T-helper 9 cell (primary cell): ENCODE data around the gene GGT6.
"Not testable (repeated sequence)": the region's sequence is repeated elsewhere in the genome, so short reads cannot be mapped to it uniquely, and the experiment has no call there.

Source experiments
- DNase-seq: peaks from one replicate; pipeline ENCODE4 v3.0.0-alpha.2; 2020
- total RNA-seq, 2 donors: gene quantifications; one replicate each; lab custom pipeline; 2026; lab: John Stamatoyannopoulos, UW

The GGT6 gene
- 0 reads per million in 2 donors for total RNA-seq

- no peak for DNase-seq
Observed at GRCh38 chr17:4560421-4560820, at the start of gene GGT6. GGT6 (minus strand) TSS chr17:4560577; CDS start chr17:4560521, 56 bp downstream.

DNA sequence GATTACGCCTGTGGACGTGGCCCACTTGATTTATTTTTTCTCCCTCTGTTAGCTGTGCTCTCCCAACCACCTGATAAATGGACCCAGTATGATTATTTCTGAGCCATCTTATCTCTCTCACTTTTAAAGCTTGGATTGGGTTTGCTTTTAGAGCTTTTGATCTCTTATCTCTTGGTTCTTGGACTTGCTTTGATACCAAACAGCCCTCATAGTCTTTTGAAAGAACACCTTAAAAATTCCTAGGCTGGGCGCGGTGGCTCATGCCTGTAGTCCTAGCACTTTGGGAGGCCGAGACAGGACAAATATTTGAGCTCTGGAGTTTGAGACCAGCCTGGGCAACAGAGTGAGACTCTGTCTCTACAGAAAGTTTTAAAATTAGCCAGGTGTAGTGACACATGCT is 49.8 kb upstream of the GGT6 start:
- DNase-seq: no peak

DNA sequence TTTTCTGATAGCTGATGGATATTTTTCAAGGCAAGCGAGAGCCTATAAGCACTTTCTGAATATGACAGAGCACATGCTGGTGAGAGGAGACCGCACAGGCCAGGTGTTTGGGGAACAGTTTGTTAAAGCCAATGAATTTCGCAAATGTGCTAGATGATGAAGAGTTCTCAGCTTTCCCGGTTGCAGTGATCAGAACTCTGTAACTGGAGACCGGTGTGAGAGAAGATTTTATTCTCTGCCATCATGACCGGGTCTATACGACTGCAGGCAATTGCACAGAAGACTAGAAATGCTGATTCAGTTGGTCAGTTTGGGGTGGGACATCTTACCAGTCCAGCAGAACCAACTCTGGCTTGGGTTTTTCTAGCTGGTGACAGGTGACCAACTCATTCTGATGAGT is 49.4 kb upstream of the GGT6 start:
- DNase-seq: no peak

DNA sequence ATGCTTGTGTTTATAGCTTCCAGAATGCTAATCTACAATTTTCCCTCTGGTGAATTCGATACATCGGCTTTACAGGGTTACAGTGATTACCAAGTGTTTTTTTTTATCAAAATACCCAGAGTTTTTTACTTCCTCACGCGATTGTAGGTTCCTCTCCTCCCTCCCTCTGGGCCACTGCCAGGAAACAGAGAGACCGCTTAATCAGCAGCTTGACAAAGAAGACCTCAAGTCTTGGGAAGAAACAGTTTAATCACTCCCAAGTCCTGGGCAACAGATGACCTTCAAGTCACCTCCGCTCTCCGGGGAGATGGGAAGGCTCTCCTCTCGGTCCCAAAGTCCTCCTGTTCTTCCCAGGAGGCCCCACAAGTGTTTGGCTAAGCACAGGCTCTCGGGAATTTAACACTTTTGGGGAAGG is 47.4 kb upstream of the GGT6 start:
- DNase-seq: no peak

DNA sequence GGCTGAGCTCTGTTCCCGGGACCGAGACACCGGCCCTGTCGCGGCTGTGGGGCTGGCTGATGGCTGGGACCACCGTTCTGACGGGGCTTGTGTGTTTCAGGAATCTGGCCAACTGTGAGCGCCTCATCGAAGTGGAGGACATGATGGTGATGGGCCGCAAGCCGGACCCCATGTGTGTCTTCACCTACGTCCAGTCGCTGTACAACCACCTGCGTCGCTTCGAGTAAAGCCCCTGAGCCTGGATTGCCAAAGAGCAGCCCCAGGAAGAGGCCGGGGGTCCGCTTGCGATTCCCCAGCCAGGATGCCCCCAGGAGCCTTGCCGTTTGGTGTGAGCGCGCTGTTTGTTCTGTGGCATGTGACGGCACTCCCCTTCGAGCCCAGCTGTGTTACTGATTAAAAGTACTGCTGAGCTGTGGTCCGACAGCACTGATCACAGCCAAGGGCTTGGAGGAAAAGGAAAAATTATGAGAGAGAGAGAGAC is 46.9 kb upstream of the GGT6 start:
- no peak for DNase-seq

GRCh38 chr17:4605826-4606225 is 45.4 kb upstream of the GGT6 start:
- no peak for DNase-seq

DNA sequence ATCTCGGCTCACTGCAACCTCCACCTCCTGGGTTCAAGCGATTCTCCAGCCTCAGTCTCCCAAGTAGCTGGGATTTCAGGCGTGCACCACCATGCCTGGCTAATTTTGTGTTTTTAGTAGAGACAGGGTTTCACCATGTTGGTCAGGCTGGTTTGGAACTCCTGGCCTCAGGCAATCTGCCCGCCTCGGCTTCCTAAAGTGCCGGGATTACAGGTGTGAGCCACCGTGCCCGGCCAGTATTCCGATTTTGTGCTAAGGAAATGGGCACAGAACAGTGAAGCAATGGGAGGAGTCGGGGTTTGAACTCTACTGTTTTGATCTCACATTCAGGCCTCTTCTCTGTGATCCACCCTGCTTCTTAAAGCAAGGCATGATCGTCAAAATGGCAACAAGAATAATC is 44.4 kb upstream of the GGT6 start:
- DNase-seq: not testable (repeated sequence)

GRCh38 chr17:4604111-4604644 is 43.8 kb upstream of the GGT6 start:
- DNase-seq: no peak

DNA sequence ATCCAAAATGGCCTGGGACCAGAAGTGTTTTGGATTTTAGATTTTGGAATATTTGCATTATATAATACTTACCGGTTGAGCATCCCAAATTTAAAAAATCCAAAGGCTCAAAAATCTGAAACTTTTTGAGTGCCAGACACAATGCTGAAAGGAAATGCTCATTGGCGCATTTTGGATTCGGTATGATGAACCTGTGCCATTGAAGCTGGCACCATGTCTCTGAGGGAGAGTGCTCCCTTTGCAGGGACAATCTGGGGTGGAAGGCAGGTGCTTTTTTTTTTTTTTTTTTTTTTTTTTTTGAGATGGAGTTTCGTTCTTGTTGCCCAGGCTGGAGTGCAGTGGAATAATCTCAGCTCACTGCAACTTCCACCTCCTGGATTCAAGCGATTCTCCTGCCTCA is 41.7 kb upstream of the GGT6 start:
- DNase-seq: no peak

DNA sequence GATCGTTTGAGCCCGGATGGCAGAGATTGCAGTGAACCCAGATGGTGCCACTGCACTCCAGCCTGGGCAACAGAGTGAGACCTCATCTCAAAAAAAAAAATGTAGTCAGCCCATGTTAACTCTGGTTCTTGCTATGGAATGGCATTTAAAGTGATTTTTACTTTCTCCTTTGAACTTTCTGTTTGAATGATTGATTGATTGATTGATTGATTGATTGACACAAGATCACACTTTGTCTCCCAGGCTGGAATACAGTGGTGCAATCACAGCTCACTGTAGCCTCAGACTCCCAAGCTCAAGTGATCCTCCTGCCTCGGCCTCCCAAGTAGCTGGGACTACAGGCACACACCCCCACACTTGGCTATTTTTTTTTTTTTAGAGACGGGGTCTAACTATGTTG is 40.9 kb upstream of the GGT6 start:
- DNase-seq: no peak

- no peak for DNase-seq
Observed at GRCh38 chr17:4600563-4600962, 40.2 kb upstream of the GGT6 start.

GRCh38 chr17:4599505-4600281 is 39.3 kb upstream of the GGT6 start:
- no peak for DNase-seq

- DNase-seq: no peak
Observed at GRCh38 chr17:4598776-4599504, 38.6 kb upstream of the GGT6 start.

DNA sequence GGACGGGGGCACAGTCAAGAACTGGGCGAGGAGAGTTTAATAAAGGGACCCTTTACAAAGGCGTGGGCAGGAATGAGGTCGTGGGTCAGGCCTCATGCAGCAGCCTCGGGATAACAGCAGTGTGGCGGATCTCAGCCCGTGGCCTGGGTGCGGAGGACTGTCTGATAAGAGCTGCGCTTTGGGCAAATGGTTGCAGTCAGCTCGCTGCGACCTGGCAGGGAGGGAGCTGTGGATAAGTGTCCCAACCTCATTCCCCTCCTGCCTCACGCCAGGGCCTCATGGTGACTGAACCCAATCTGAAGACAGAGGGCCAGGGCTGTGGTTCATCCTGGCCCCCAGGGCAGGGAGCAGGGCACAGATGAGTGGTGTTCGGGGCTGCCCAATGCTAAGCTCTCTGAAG is 37.6 kb upstream of the GGT6 start:
- no peak for DNase-seq

- no peak for DNase-seq
Observed at GRCh38 chr17:4596636-4597380, 36.4 kb upstream of the GGT6 start.

DNA sequence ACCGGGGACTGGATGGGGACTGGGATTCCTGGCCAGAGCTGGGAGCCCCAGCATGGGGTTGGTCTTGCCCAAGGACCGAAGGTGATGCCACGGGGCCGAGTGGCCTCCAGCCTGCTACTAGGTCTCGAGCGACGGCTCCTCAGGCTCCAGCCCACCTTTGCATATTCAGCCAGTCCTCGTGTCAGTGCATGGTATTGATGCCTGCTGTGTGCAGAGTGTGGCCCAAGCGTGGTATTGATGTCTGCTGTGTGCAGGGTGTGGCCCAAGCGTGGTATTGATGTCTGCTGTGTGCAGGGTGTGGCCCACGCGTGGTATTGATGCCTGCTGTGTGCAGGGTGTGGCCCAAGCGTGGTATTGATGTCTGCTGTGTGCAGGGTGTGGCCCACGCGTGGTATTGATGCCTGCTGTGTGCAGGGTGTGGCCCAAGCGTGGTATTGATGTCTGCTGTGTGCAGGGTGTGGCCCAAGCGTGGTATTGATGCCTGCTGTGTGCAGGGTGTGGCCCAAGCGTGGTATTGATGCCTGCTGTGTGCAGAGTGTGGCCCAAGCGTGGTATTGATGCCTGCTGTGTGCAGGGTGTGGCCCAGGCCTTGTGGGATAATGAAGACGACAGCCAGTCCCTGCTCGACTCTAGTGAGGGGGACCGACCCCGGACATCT is 35.4 kb upstream of the GGT6 start:
- DNase-seq: not testable (repeated sequence)

- no peak for DNase-seq
Observed at GRCh38 chr17:4594931-4595684, 34.7 kb upstream of the GGT6 start.

- DNase-seq: no peak
Observed at GRCh38 chr17:4594406-4594805, 34.0 kb upstream of the GGT6 start.

- DNase-seq: no peak
Observed at GRCh38 chr17:4593021-4593421, 32.6 kb upstream of the GGT6 start.

- DNase-seq: no peak
Observed at GRCh38 chr17:4592240-4593005, 32.0 kb upstream of the GGT6 start.

DNA sequence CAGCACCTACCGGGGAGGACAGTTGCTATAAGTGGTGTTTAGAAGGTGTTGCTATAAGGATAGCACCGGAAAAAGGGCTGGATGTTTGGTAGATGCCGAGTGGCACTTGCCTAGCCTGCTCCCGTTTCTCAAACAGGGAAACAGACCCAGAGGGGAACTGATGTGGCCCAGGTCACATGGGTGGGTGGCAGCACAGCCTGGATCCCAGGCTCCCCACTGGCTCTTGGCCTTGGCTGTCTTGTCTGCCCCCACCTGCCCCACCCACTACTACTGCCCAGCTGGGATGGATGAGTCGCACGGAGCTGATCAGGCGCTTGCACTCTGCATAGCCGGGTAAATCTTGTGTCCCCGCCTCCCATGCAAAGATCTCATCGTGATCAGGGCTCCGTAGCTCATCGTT is 31.2 kb upstream of the GGT6 start:
- DNase-seq: no peak
